Activated CD8-positive, alpha-beta T cell treated with anti-CD3 and anti-CD28 coated beads for 36 hours (primary cell): ENCODE measurements around the gene WDR18. TPM values are rescaled to one million over a fixed set of nuclear protein-coding genes. Genes with fewer than 3 reads are reported as not detected.

Source experiments
- ATAC-seq: fragments of 200-7000 bp; cut with Tn5 transposase; one replicate; pipeline ENCODE4 v1.10.0; 2021; ENCODE audit warnings: mild to moderate bottlenecking, moderate library complexity
- CTCF ChIA-PET: fragments of 350-600 bp; sonication (Branson Sonifier 250); formaldehyde crosslinking; loops from one replicate; lab custom pipeline; 2021; ENCODE audit warnings: antibody characterized with exemption; lab: Charles Lee
- POLR2A ChIA-PET: fragments of 350-600 bp; sonication (Branson Sonifier 250); formaldehyde crosslinking; loops from one replicate; lab custom pipeline; 2021; ENCODE audit warnings: antibody characterized with exemption; lab: Charles Lee
- DNase-seq: peaks from one replicate; pipeline ENCODE4 v3.0.0-alpha.2; 2020
- H3K27ac Mint-ChIP-seq: one replicate; pipeline ENCODE4 v1.8.0; 2021; ENCODE audit warnings: mild to moderate bottlenecking, mixed read lengths
- H3K27me3 Mint-ChIP-seq: one replicate; pipeline ENCODE4 v1.8.0; 2021; ENCODE audit warnings: mixed read lengths
- H3K36me3 Mint-ChIP-seq: one replicate; pipeline ENCODE4 v1.8.0; 2021; ENCODE audit warnings: low read depth, mixed read lengths
- H3K4me1 Mint-ChIP-seq: one replicate; pipeline ENCODE4 v1.8.0; 2021; ENCODE audit warnings: low read depth, mixed read lengths
- H3K4me3 Mint-ChIP-seq: one replicate; pipeline ENCODE4 v1.8.0; 2021; ENCODE audit warnings: mild to moderate bottlenecking, moderate library complexity, mixed read lengths
- H3K9me3 Mint-ChIP-seq: one replicate; pipeline ENCODE4 v1.8.0; 2021; ENCODE audit warnings: mixed read lengths
- intact Hi-C: fragments of 100-400 bp; cut with micrococcal nuclease; formaldehyde crosslinking; loops from one replicate; pipeline ENCODE4 v1.10.0; 2022
- total RNA-seq, 2 experiments: library from RNA; stranded (reverse); gene quantifications; one replicate each; pipeline ENCODE4 v1.2.3, GENCODE V29; 2021
- TF ChIP-seq, protein P1 (sequence below): fragments of 200-600 bp; IDR thresholded peaks from one replicate; pipeline ENCODE4 v1.8.0; 2022; ENCODE audit warnings: antibody characterized with exemption, mild to moderate bottlenecking

WDR18 gene
- total RNA-seq, 2 experiments from 2014 or later, result 75.3 to 78.1 TPM

- Mint-ChIP-seq H3K4me1 (peaks cover 7% of the 10 kb centered on the region), H3K27ac (no peak overlapping the region), H3K27me3 (no peaks in the 10 kb centered on the region), H3K9me3 (no peaks in the 10 kb centered on the region), H3K4me3 (no peak overlapping the region), H3K36me3 (no peaks in the 10 kb centered on the region)
- ATAC-seq, result no peak
- no peak for DNase-seq
- CTCF ChIA-PET, result no interaction called here
- intact Hi-C loops, result no loop called here
- TF ChIP-seq, protein P1, sequence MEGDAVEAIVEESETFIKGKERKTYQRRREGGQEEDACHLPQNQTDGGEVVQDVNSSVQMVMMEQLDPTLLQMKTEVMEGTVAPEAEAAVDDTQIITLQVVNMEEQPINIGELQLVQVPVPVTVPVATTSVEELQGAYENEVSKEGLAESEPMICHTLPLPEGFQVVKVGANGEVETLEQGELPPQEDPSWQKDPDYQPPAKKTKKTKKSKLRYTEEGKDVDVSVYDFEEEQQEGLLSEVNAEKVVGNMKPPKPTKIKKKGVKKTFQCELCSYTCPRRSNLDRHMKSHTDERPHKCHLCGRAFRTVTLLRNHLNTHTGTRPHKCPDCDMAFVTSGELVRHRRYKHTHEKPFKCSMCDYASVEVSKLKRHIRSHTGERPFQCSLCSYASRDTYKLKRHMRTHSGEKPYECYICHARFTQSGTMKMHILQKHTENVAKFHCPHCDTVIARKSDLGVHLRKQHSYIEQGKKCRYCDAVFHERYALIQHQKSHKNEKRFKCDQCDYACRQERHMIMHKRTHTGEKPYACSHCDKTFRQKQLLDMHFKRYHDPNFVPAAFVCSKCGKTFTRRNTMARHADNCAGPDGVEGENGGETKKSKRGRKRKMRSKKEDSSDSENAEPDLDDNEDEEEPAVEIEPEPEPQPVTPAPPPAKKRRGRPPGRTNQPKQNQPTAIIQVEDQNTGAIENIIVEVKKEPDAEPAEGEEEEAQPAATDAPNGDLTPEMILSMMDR, result no peak
- POLR2A ChIA-PET, result interaction anchor here (1.2 kb wide), 1 partner anchor 18 kb away, joined by 6 read pairs; no protein-coding TSS in a partner anchor
Observed at GRCh38 chr19:948842-949496, 35.2 kb upstream of the WDR18 start.

DNA sequence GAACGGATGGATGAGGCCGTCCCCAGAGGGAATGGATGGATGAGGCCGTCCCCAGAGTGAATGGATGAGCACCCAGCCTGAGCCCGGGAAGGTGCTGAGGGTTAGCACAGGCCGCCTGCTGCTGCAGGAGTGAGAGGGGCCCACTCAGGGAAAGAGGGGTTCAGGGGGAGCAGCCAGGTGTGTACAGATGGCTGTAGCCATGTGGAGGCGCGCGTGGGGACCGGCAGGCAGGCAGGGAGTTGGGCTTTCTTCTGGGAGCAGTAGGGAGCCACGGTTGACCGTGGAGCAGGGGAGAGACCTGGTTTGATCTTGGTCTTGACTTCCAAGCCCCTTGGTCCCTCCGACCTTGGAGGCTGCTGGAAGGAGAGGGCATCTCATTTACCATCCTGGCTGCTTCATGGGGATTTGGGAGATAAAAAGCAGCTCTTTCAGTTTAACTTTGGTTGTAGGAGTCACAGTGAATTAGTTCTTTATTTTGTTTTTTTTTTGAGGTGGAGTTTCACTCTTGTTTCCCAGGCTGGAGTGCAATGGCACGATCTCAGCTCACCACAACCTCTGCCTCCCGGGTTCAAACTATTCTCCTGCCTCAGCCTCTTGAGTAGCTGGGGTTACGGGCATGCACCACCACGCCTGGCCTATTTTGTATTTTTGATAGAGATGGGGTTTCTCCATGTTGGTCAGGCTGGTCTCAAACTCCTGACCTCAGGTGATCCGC, 33.6 kb upstream of the WDR18 start:
- no peak for ATAC-seq
- intact Hi-C loops, result no loop called here
- ChIA-PET POLR2A (no interaction called here), CTCF (no interaction called here)
- Mint-ChIP-seq H3K4me3 (no peak overlapping the region), H3K36me3 (no peaks in the 10 kb centered on the region), H3K27ac (no peak overlapping the region), H3K9me3 (no peaks in the 10 kb centered on the region), H3K27me3 (no peaks in the 10 kb centered on the region), H3K4me1 (peaks cover 7% of the 10 kb centered on the region)
- no peak for DNase-seq
- TF ChIP-seq, protein P1, result no peak

GRCh38 chr19:952049-952679, 32.0 kb upstream of the WDR18 start:
- no peaks in the 10 kb centered on the region for H3K36me3 Mint-ChIP-seq
- ATAC-seq (no peak), DNase-seq (no peak)
- ChIA-PET POLR2A (interaction anchor here (1.0 kb wide), 1 partner anchor 14 kb away, joined by 3 read pairs; no protein-coding TSS in a partner anchor), CTCF (no interaction called here)
- H3K9me3 Mint-ChIP-seq, result no peaks in the 10 kb centered on the region
- peaks cover 7% of the 10 kb centered on the region for H3K4me1 Mint-ChIP-seq
- TF ChIP-seq, protein P1, result no peak
- intact Hi-C loops, result no loop called here
- no peak overlapping the region for H3K4me3 Mint-ChIP-seq
- H3K27me3 Mint-ChIP-seq, result no peaks in the 10 kb centered on the region
- no peak overlapping the region for H3K27ac Mint-ChIP-seq

GRCh38 chr19:952680-953444, 31.3 kb upstream of the WDR18 start:
- ChIA-PET CTCF (no interaction called here), POLR2A (interaction anchor here (1.0 kb wide), 1 partner anchor 15 kb away, joined by 3 read pairs; no protein-coding TSS in a partner anchor)
- Mint-ChIP-seq H3K27ac (no peak overlapping the region), H3K4me3 (no peak overlapping the region), H3K9me3 (no peaks in the 10 kb centered on the region), H3K4me1 (peaks cover 7% of the 10 kb centered on the region), H3K27me3 (no peaks in the 10 kb centered on the region), H3K36me3 (no peaks in the 10 kb centered on the region)
- DNase-seq (no peak), ATAC-seq (no peak)
- TF ChIP-seq, protein P1, result no peak
- intact Hi-C loops, result no loop called here
